M059J (cell line): ENCODE results near the gene SLC13A3. TPM values are rescaled to one million over a fixed set of nuclear protein-coding genes. Genes with fewer than 3 reads are reported as not detected.
"Not testable (repeated sequence)": the region's sequence is repeated elsewhere in the genome, so short reads cannot be mapped to it uniquely, and the experiment has no call there.

Experiments
- DNase-seq: peaks from one replicate; pipeline ENCODE4 v3.0.0-alpha.2; 2012; ENCODE audit warnings: low read depth
- total RNA-seq: library from RNA; depleted of rRNA; stranded (reverse); fragments of >200 nt; shearing (Covaris generic); gene quantifications from 2 replicates; pipeline ENCODE4 v1.2.3, GENCODE V29; 2014

The SLC13A3 gene
- total RNA-seq, 1 experiment from 2014 or later, result not detected

- peak; percentile 58 for DNase-seq
These were observed 30.0 kb upstream of the SLC13A3 start for GRCh38 chr20:46681032-46681854.

- no peak for DNase-seq
These were observed 29.4 kb upstream of the SLC13A3 start for GRCh38 chr20:46680684-46681031.

GRCh38 chr20:46678516-46678915, 27.3 kb upstream of the SLC13A3 start:
- DNase-seq, result no peak

GRCh38 chr20:46677608-46678007, 26.3 kb upstream of the SLC13A3 start:
- DNase-seq, result no peak

GRCh38 chr20:46676649-46677316, 25.5 kb upstream of the SLC13A3 start:
- not testable (repeated sequence) for DNase-seq

GRCh38 chr20:46674253-46675083, 23.2 kb upstream of the SLC13A3 start:
- no peak for DNase-seq

- no peak for DNase-seq
These were observed 22.4 kb upstream of the SLC13A3 start for GRCh38 chr20:46673394-46674252.

GRCh38 chr20:46672543-46673148, 21.4 kb upstream of the SLC13A3 start:
- no peak for DNase-seq

GRCh38 chr20:46671866-46672542, 20.7 kb upstream of the SLC13A3 start:
- DNase-seq, result no peak

- no peak for DNase-seq
These were observed 19.6 kb upstream of the SLC13A3 start for GRCh38 chr20:46670585-46671584.

- no peak for DNase-seq
These were observed 18.9 kb upstream of the SLC13A3 start for GRCh38 chr20:46670228-46670584.

GRCh38 chr20:46666818-46667515, 15.7 kb upstream of the SLC13A3 start:
- no peak for DNase-seq

GRCh38 chr20:46666306-46666705, 15.0 kb upstream of the SLC13A3 start:
- DNase-seq, result no peak

GRCh38 chr20:46665602-46666001, 14.3 kb upstream of the SLC13A3 start:
- DNase-seq, result no peak

GRCh38 chr20:46663531-46663930, 12.3 kb upstream of the SLC13A3 start:
- no peak for DNase-seq

GRCh38 chr20:46661659-46662058, 10.4 kb upstream of the SLC13A3 start:
- no peak for DNase-seq

GRCh38 chr20:46660487-46660886, 9.2 kb upstream of the SLC13A3 start:
- DNase-seq, result no peak

GRCh38 chr20:46657618-46658017, 6.4 kb upstream of the SLC13A3 start:
- no peak for DNase-seq

GRCh38 chr20:46657137-46657536, 5.9 kb upstream of the SLC13A3 start:
- DNase-seq, result no peak
